Vein endothelial cell (primary cell): ENCODE results near the gene SMIM17. TPM values are rescaled to one million over a fixed set of nuclear protein-coding genes. Genes with fewer than 3 reads are reported as not detected.

ENCODE experiments used
- total RNA-seq: library from RNA; depleted of rRNA; stranded (reverse); fragments of >200 nt; gene quantifications from 2 replicates; pipeline ENCODE4 v1.2.3, GENCODE V29; 2012

Gene SMIM17
- 0.38 and 0.98 TPM in 2 replicates for total RNA-seq

DNA sequence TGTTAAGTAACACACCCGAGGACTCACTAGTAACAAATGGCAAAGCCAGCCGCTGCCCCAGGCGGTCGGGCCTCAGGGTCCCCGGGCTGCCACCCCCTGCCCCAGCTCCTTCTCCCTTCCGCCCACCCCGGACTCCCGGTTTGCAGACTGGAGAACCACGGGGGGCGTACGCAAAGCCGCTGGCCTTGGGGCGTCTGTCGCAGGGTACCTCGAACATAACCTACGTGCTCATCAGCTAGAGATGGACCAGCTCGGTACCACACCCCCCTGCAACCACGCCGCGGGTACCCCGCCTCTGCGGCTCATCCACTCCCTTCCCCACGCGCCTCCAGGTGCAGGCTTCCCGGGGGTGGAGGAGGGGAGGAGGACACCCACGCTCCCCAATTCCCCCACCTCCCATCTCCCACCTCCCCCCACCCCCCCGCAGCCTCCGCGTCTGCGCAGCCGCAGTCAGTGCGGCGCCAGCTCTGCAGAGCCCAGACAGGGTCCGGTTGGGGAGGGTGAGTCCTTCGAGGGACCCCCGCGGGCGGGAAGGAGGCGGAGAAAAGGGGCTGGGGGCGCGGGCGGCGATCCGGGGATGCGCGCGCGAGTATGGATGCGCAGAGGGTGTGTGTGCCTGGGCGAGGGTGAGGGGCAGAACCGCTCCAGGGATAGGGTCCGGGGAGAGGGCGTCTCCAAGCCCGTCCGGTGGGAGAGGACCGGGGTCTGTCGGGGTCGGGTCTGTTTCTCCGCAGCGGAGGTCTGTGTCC, at the start of gene SMIM17:
Gene SMIM17 (plus strand): TSS at position 449 of the 749 bp plus-strand sequence. CDS start 2,509 bp downstream, outside the sequence.

DNA sequence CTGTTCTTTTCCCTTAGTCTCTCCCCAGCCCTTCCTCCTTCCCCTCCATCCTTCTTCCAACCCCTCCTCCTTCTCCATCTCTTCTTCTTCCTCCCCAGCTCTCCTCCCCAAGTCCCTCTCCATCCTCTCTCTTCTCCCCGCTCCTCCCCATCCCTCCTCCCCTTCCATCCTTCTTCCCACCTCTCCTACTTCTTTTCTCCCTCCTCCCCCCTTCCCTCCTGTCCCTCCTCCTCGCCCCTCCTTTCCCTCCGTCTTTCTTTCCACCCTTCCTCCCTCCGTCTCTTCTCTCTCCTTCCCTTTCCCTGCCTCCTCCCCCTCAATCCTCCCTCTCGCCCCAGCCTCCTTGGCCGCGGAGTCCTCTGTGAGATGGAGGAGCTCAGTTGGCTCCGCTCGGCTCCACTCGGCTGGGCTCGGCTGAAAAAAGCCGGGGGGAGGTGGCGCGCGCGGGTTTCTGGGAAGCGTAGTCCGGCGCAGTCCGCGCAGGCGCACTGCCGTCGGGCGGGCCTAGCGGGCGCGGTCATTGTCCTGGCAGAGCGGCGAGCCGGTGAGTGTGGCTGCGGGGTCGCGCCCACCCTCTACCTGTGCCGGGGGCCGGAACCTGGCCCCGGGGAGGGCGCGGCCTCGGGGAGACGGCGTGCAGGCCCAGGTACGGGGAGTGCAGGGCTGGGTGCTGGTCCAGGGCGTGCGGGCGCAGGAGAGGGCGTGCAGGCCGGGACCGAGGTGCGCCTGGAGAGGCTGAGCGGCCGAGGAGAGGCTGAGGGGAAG, 48.0 kb upstream of the SMIM17 start, which contains the start of gene ZNF71:
Gene ZNF71 (plus strand): TSS at position 520 of the 765 bp plus-strand sequence. CDS start 6,257 bp downstream, outside the sequence.

GRCh38 chr19:56671613-56671994, 28.6 kb downstream of the SMIM17 start, which contains the start of gene ZNF835:
Gene ZNF835 (minus strand): TSS chr19:56671757. CDS start chr19:56665198, 6,559 bp downstream.

Other genes starting within 250 kb of the SMIM17 start
- 2.2 and 2.3 TPM in 2 replicates for gene ZNF582, start 249.6 kb upstream of the SMIM17 start, total RNA-seq
- 5.8 and 7.5 TPM in 2 replicates for gene ZNF583, start 238.8 kb upstream of the SMIM17 start, total RNA-seq
- 2.6 and 3.6 TPM in 2 replicates for gene ZNF667, start 165.8 kb upstream of the SMIM17 start, total RNA-seq
- gene ZNF471, start 135.3 kb upstream of the SMIM17 start, total RNA-seq: 0.98 and 2.7 TPM in 2 replicates
- gene ZFP28, start 104.2 kb upstream of the SMIM17 start, total RNA-seq: 7.2 and 8.7 TPM in 2 replicates
- 2.9 and 4.3 TPM in 2 replicates for gene ZNF470, start 75.7 kb upstream of the SMIM17 start, total RNA-seq
- 16.7 and 18.2 TPM in 2 replicates for gene ZNF71, start 47.9 kb upstream of the SMIM17 start, total RNA-seq
- 0.29 TPM in 1 of 2 replicates, not detected in the other for gene ZNF835, start 28.6 kb downstream of the SMIM17 start, total RNA-seq
- gene PEG3, start 197.6 kb downstream of the SMIM17 start, total RNA-seq: 0.33 and 2.6 TPM in 2 replicates
- gene ZIM2, start 197.6 kb downstream of the SMIM17 start, total RNA-seq: not detected in 2 replicates